Panc1 (cell line): ENCODE measurements around the gene PNKD. TPM values are rescaled to one million over a fixed set of nuclear protein-coding genes. Genes with fewer than 3 reads are reported as not detected.

Experiments
- ATAC-seq: fragments of 200-7000 bp; cut with Tn5 transposase; 2 replicates; pipeline ENCODE4 v1.9.1; 2020; ENCODE audit warnings: mild to moderate bottlenecking, moderate library complexity
- Bru-seq: library from RNA; stranded (reverse); fragments of 400-500 nt; gene quantifications from one replicate; lab custom pipeline; 2021; lab: Mats Ljungman, UMichigan
- BruChase-seq, 2 experiments: library from RNA; stranded (reverse); fragments of 400-500 nt; gene quantifications; one replicate each; lab custom pipeline; 2021; lab: Mats Ljungman, UMichigan
- BruUV-seq: library from RNA; stranded (reverse); fragments of 400-500 nt; replicated peaks from 2 replicates; lab custom pipeline; 2021; lab: Mats Ljungman, UMichigan
- CTCF ChIA-PET: fragments of 300-600 bp; sonication (Branson Sonifier 250); formaldehyde crosslinking; loops from one replicate; lab custom pipeline; 2022; ENCODE audit warnings: antibody characterized with exemption; lab: Charles Lee
- POLR2A ChIA-PET: fragments of 300-600 bp; sonication (Branson Sonifier 250); formaldehyde crosslinking; loops from one replicate; lab custom pipeline; 2022; ENCODE audit warnings: antibody characterized with exemption; lab: Charles Lee
- DNase-seq: peaks from one replicate; pipeline ENCODE4 v3.0.0-alpha.2; 2010; ENCODE audit warnings: low read depth, low spot score
- H3K27ac ChIP-seq: 2 replicates; pipeline ENCODE4 v1.5.1; 2011; ENCODE audit warnings: mild to moderate bottlenecking, low read length, inconsistent platforms
- H3K27me3 ChIP-seq: fragments of 200-500 bp; sonication (Bioruptor generic); 2 replicates; pipeline ENCODE4 v1.6.0; 2014; ENCODE audit warnings: low read length, inconsistent platforms; ENCODE audit not compliant: control insufficient read depth, insufficient read depth
- H3K36me3 ChIP-seq: fragments of 200-500 bp; sonication (Bioruptor generic); 2 replicates; pipeline ENCODE4 v1.5.1; 2014; ENCODE audit warnings: inconsistent platforms, mild to moderate bottlenecking, low read length, moderate library complexity; ENCODE audit not compliant: control insufficient read depth, insufficient read depth
- H3K4me1 ChIP-seq: 2 replicates; pipeline ENCODE4 v1.5.1; 2011; ENCODE audit warnings: inconsistent platforms, mild to moderate bottlenecking, low read length, moderate library complexity; ENCODE audit not compliant: control insufficient read depth, insufficient read depth
- H3K4me3 ChIP-seq, 2 experiments: 2 replicates each; pipeline ENCODE4 v1.5.1; 2011 to 2012; ENCODE audit warnings: low read depth in 2 of 2, low read length in 2 of 2, mild to moderate bottlenecking in 2 of 2, inconsistent platforms in 1 of 2, moderate library complexity in 1 of 2
- H3K9me3 ChIP-seq: fragments of 200-500 bp; sonication (Bioruptor generic); 2 replicates; pipeline ENCODE4 v1.5.1; 2014; ENCODE audit warnings: low read depth, mild to moderate bottlenecking, inconsistent platforms, low read length, moderate library complexity; ENCODE audit not compliant: control insufficient read depth, insufficient read depth
- POLR2AphosphoS5 ChIP-seq: IDR thresholded peaks from 2 replicates; pipeline ENCODE4 v1.6.1; 2012; ENCODE audit warnings: mild to moderate bottlenecking, low read depth, low read length, moderate library complexity
- SIN3A ChIP-seq: IDR thresholded peaks from 2 replicates; pipeline ENCODE4 v1.6.1; 2012; ENCODE audit warnings: low read depth, mild to moderate bottlenecking, low read length, moderate library complexity, borderline replicate concordance; ENCODE audit not compliant: insufficient read depth
- in situ Hi-C: cut with HindIII; loops from 2 replicates; pipeline ENCODE4 v1.10.0; 2016; ENCODE audit warnings: low sequenced_read_pairs, low pct_unique_long_range_greater_than_20kb
- intact Hi-C: fragments of 100-400 bp; cut with micrococcal nuclease; formaldehyde crosslinking; loops from one replicate; pipeline ENCODE4 v1.10.0; 2022; ENCODE audit not compliant: unreplicated experiment
- long read RNA-seq: library from polyadenylated mRNA; unstranded; transcript quantifications from one replicate; pipeline ENCODE4 v2.0.0, GENCODE V29; 2021; ENCODE audit not compliant: unreplicated experiment
- polyA plus RNA-seq: library from polyadenylated mRNA; unstranded; fragments of >200 nt; gene quantifications from one replicate; pipeline ENCODE4 v1.2.1, GENCODE V29; 2012; ENCODE audit warnings: missing spikeins; ENCODE audit not compliant: insufficient read length
- total RNA-seq: library from RNA; stranded (reverse); gene quantifications from one replicate; pipeline ENCODE4 v1.2.1, GENCODE V29; 2021; ENCODE audit not compliant: unreplicated experiment
- TF ChIP-seq, protein P1 (sequence below): fragments of 450-650 bp; IDR thresholded peaks from 2 replicates; pipeline ENCODE4 v1.5.1; 2017; ENCODE audit warnings: mild to moderate bottlenecking
- TF ChIP-seq, protein P2 (sequence below), 2 experiments: IDR thresholded peaks; 2 replicates each; pipeline ENCODE4 v1.6.1; 2011 to 2012; ENCODE audit warnings: low read depth in 2 of 2, control low read depth in 1 of 2, low read length in 1 of 2, mild to moderate bottlenecking in 1 of 2, moderate library complexity in 1 of 2; ENCODE audit not compliant: insufficient read depth in 1 of 2

Gene PNKD, protein sequence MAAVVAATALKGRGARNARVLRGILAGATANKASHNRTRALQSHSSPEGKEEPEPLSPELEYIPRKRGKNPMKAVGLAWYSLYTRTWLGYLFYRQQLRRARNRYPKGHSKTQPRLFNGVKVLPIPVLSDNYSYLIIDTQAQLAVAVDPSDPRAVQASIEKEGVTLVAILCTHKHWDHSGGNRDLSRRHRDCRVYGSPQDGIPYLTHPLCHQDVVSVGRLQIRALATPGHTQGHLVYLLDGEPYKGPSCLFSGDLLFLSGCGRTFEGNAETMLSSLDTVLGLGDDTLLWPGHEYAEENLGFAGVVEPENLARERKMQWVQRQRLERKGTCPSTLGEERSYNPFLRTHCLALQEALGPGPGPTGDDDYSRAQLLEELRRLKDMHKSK
- total RNA-seq, result 49.0 TPM
- 66.6 TPM for polyA plus RNA-seq
- Bru-seq, nascent RNA, result percentile 37 among the genes with signal in this experiment
- percentile 41 among the genes with signal in this experiment for BruChase-seq, experiment 1, labeled RNA remaining after a 2-hour chase
- percentile 40 among the genes with signal in this experiment for BruChase-seq, experiment 2, labeled RNA remaining after a 6-hour chase
- long read RNA-seq, transcript PNKD-201 (3 exons, 758 nt), result major isoform, 50 of 78 reads
- long read RNA-seq, partial matches to known transcripts, result 12 of 78 reads
- long read RNA-seq, other reads (novel, unspliced or antisense), result 10 of 78 reads

DNA sequence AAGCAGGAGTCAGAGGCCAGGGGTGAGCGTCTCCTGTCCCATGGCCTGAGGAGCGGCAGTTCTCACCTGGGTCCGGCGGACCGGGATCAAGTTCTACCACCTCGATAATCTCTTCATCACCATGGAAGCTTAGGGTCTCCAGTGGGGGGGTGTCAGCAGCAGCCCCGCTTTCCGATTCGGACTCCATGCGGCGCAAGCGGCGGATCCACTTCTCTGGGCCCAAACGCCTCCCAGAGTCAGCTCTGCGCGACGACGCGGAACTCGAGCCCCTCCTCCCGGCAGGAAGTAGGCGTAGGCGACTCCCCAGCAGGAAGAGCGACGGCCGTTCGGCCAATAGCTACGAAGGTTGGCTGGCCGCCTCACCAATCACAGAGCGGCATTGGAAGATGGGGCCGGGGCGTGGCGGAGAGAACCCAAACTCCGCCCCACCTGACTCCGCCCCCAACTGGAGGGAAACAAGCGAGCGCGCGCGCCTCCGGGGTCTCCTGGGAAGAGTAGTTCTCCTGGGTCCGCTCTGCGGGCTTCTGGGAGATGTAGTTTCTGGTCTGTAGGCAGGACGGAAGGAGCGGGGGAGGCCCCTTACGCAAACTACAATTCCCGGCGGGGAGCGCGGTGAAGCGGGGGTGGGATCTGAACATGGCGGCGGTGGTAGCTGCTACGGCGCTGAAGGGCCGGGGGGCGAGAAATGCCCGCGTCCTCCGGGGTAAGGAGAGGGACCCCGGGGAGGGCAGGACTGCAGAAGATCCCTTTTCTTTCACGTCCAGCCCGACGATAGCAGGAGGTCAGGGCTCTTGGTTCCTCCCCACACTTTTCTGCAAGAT lies at the start of gene PNKD, which contains the start of gene AAMP:
Gene PNKD (plus strand): TSS at position 620 of the 821 bp plus-strand sequence. CDS start 17 bp downstream, at position 637.
Gene AAMP (minus strand): TSS at position 238 of the 821 bp plus-strand sequence. CDS start 51 bp downstream, at position 187.
- peaks cover 20% of the 10 kb centered on the region for H3K4me1 ChIP-seq
- BruUV-seq, result no TSS peak
- ATAC-seq (peak; percentile 94), DNase-seq (peak; percentile 94)
- H3K27ac ChIP-seq, result peak within 1 kb of the TSS; percentile 89
- peak; percentile 62; the same call in 1 of the 2 replicates for TF ChIP-seq SIN3A
- TF ChIP-seq, protein P1, sequence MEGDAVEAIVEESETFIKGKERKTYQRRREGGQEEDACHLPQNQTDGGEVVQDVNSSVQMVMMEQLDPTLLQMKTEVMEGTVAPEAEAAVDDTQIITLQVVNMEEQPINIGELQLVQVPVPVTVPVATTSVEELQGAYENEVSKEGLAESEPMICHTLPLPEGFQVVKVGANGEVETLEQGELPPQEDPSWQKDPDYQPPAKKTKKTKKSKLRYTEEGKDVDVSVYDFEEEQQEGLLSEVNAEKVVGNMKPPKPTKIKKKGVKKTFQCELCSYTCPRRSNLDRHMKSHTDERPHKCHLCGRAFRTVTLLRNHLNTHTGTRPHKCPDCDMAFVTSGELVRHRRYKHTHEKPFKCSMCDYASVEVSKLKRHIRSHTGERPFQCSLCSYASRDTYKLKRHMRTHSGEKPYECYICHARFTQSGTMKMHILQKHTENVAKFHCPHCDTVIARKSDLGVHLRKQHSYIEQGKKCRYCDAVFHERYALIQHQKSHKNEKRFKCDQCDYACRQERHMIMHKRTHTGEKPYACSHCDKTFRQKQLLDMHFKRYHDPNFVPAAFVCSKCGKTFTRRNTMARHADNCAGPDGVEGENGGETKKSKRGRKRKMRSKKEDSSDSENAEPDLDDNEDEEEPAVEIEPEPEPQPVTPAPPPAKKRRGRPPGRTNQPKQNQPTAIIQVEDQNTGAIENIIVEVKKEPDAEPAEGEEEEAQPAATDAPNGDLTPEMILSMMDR, result no peak
- TF ChIP-seq, protein P2, sequence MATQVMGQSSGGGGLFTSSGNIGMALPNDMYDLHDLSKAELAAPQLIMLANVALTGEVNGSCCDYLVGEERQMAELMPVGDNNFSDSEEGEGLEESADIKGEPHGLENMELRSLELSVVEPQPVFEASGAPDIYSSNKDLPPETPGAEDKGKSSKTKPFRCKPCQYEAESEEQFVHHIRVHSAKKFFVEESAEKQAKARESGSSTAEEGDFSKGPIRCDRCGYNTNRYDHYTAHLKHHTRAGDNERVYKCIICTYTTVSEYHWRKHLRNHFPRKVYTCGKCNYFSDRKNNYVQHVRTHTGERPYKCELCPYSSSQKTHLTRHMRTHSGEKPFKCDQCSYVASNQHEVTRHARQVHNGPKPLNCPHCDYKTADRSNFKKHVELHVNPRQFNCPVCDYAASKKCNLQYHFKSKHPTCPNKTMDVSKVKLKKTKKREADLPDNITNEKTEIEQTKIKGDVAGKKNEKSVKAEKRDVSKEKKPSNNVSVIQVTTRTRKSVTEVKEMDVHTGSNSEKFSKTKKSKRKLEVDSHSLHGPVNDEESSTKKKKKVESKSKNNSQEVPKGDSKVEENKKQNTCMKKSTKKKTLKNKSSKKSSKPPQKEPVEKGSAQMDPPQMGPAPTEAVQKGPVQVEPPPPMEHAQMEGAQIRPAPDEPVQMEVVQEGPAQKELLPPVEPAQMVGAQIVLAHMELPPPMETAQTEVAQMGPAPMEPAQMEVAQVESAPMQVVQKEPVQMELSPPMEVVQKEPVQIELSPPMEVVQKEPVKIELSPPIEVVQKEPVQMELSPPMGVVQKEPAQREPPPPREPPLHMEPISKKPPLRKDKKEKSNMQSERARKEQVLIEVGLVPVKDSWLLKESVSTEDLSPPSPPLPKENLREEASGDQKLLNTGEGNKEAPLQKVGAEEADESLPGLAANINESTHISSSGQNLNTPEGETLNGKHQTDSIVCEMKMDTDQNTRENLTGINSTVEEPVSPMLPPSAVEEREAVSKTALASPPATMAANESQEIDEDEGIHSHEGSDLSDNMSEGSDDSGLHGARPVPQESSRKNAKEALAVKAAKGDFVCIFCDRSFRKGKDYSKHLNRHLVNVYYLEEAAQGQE (IDR thresholded peaks at IDR 0.05; ENCODE audit: insufficient read depth in 1 of 2, low read depth in 2 of 2, low read length in 1 of 2), result peak in 1 of 2 experiments; percentile 21; a peak in 1 of 4 replicates
- TF ChIP-seq POLR2AphosphoS5, result peak; percentile 68; the same call in 1 of the 2 replicates
- POLR2A ChIA-PET, result interaction anchor here (0.5 to 0.7 kb wide), 3 partner anchors 17 to 444 kb away, joined by 3 to 15 read pairs (median 4); no protein-coding TSS in a partner anchor
- CTCF ChIA-PET, result interaction anchor here (0.7 to 1.8 kb wide), 3 partner anchors 17 to 123 kb away, joined by 3 to 7 read pairs (median 6); no protein-coding TSS in a partner anchor
- H3K27me3 ChIP-seq, result no peaks in the 10 kb centered on the region
- H3K36me3 ChIP-seq, result peaks cover 10% of the 10 kb centered on the region
- H3K4me3 ChIP-seq, result peak within 1 kb of the TSS; percentile 86 to 93
- in situ Hi-C loops, result no loop called here
- intact Hi-C loops, result no loop called here
- H3K9me3 ChIP-seq, result no peaks in the 10 kb centered on the region

DNA sequence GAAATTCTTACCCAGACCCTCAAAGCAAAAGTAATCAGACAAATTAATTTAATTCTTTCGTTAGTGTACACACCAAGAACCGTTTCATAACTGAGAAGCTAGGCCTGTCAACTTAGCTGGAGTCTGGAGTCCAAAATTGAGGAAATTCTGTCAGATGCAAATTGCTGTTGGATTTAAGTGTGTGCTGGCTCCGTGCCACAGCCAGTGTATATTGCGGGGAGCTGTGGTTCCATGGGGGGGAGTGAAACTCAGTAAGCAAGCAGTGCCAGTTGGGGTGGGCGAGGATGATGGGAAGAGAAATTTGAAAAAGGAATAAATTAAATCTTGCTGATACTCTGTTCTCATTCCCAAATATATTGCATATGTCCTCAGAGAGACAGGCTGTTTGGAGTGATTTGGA lies 49.3 kb upstream of the PNKD start:
- no TSS peak for BruUV-seq
- in situ Hi-C loops (no loop called here), intact Hi-C loops (no loop called here)
- Histone ChIP-seq H3K9me3 (no peaks in the 10 kb centered on the region), H3K27me3 (no peaks in the 10 kb centered on the region), H3K4me1 (peaks cover 35% of the 10 kb centered on the region), H3K36me3 (peaks cover 26% of the 10 kb centered on the region), H3K27ac (no peak overlapping the region), H3K4me3 (no peak overlapping the region)
- no peak for TF ChIP-seq POLR2AphosphoS5
- ChIA-PET POLR2A (no interaction called here), CTCF (no interaction called here)
- DNase-seq, result no peak
- no peak for ATAC-seq
